HG02938 (cell line): ENCODE measurements around the gene ZNF205.
"Not testable (repeated sequence)": the region's sequence is repeated elsewhere in the genome, so short reads cannot be mapped to it uniquely, and the experiment has no call there.

Source experiments
- ATAC-seq: cut with Tn5 transposase; IDR thresholded peaks from one replicate; pipeline ENCODE4 v1.9.1; 2021; ENCODE audit warnings: mild to moderate bottlenecking, moderate library complexity; ENCODE audit not compliant: unreplicated experiment

Gene ZNF205

GRCh38 chr16:3131755-3132377 lies 19.5 kb downstream of the ZNF205 start:
- no peak for ATAC-seq

DNA sequence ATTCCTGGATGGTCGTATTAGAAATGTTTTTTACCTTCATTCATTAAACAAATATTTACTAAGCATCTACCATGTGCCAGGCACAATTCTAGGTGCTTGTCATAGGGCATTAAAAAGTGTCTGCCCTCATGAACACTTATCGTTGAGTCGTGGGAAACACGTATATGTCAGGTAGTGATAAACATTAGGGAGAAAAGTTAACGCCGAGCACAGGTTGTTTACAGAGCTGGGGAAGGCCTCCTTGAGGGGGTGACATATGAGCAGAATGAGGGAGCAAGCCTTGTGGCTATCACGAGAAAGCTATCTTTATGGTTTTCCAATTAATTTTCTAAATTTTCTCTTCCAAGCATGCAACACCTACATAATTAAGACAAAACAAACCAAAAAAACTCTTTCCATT lies 21.5 kb downstream of the ZNF205 start:
- no peak for ATAC-seq

DNA sequence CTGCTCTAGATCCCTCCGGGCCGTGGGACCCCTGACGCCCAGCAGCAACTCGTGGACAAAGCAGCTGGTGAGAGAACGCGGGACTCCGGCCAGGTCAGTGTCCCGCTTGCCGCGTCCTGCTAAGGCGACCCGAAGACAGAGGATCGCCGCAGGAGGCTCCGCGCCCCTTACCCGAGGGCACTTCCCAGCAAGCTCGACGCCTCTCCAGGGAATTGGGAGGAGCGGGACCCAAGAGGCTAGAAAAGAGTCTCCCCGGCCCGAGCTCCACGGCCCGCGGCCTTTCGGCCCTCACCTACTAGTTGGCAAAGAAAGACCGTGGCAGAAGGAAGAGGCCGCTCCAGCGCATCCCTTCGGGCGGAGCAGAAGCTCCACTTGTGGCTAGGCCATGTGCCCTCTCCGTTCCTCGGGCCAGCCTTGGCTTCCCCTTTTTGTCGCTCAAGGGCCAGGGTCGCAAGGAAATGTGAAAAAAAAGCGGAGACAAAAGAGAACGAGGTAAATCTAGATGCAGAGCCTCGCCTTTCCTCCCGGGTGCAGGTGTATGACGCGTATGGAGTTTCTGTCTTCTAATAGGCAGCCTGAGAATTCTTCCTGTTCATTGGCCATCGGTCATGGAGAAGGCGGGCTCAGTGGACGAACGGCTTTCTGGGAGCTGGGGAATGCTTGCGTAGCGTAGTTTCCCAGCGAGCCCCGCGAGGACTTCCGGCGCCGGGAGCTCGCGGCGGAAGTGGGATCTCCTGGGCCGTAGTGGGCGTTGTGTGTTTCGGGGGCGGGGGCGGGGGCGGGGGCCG lies 22.1 kb downstream of the ZNF205 start, which contains the start of gene ZNF213:
Gene ZNF213 (plus strand): TSS at position 692 of the 788 bp plus-strand sequence. CDS start 2,252 bp downstream, outside the sequence.
- peak; percentile 97 for ATAC-seq

- no peak for ATAC-seq
These were observed 22.8 kb downstream of the ZNF205 start for GRCh38 chr16:3135126-3135715.

GRCh38 chr16:3137267-3137666 lies 24.9 kb downstream of the ZNF205 start:
- no peak for ATAC-seq

DNA sequence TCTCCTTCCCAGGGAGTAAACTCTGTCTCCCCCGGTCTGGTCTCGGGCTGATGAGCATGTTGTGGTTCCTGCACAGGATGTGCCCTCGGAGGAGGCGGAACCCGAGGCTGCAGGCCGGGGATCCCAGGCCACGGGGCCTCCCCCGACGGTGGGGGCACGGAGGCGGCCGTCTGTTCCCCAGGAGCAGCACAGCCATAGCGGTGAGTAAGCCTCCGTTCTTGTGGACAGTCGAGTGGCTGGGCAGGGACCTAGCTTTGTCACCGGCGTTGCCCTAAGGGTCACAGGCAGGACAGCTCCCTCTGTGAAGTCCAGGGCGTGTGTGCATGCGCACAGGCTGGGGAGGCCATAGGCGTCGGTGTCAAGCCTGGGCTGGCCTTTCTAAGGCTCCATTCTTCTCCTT lies 26.0 kb downstream of the ZNF205 start:
- no peak for ATAC-seq

DNA sequence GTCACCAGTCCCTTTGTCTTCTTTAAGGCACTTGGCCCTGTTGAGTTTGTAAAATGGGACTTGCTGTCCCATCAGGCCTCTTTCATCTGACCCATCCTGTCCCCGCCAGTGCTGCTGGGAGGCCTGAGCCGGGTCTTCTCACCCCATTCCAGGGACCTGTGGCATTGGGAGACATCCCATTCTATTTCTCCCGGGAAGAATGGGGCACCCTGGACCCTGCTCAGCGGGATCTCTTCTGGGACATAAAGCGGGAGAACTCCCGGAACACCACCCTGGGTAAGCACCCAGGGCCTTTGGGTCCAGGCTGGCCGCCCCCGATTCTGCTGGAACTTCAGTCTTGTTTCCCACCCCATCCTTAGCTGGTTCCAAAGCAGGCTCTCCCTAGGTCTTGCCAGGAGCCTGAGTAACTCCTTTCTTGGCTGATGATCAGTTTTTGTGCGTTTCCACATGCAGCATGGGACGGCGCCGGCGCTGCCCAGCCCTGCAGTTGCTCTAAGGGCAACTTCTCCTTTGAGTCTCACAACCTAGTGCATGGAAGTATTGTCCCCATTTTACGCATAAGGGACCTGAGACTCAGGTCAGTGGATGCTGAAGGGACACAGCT lies 26.5 kb downstream of the ZNF205 start:
- ATAC-seq, result no peak

GRCh38 chr16:3139561-3139960 lies 27.2 kb downstream of the ZNF205 start:
- ATAC-seq, result not testable (repeated sequence)

DNA sequence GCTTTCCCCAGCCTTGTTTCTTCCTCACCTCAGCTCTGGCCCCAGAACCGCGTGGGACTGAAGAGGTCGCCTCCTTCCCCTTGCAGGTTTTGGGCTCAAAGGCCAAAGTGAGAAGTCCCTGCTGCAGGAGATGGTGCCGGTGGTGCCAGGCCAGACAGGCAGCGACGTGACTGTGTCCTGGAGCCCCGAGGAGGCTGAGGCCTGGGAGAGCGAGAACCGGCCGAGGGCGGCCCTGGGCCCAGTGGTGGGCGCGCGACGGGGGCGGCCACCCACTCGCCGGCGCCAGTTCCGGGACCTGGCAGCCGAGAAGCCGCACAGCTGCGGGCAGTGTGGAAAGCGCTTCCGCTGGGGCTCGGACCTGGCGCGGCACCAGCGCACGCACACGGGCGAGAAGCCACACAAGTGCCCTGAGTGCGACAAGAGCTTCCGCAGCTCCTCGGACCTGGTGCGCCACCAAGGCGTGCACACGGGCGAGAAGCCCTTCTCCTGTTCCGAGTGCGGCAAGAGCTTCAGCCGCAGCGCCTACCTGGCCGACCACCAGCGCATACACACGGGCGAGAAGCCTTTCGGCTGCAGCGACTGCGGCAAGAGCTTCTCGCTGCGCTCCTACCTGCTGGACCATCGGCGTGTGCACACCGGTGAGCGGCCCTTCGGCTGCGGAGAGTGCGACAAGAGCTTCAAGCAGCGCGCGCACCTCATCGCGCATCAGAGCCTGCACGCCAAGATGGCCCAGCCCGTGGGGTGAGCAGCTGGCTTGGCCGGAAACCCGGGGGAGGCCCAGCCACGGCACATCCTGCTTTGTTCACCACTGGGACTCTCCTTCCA lies 28.4 kb downstream of the ZNF205 start:
- ATAC-seq, result no peak

GRCh38 chr16:3141781-3142311 lies 29.5 kb downstream of the ZNF205 start:
- ATAC-seq, result no peak

DNA sequence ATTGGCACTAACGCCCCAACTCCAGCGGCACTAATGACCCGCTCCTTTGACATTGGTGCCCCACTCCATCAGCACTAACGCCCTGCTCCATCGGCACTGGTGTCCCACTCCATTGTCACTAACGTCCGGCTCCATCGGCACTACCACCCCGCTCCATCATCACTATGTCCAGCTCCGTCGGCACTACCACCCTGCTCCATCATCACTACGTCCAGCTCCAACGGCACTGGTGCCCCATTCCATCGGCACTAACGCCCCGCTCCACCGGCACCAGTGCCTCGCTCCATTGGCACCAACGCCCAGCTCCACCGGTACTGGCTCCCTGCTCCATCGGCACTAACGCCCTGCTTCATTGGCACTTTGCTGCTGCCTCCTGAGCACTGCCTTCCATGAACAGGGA lies 29.9 kb downstream of the ZNF205 start:
- no peak for ATAC-seq

DNA sequence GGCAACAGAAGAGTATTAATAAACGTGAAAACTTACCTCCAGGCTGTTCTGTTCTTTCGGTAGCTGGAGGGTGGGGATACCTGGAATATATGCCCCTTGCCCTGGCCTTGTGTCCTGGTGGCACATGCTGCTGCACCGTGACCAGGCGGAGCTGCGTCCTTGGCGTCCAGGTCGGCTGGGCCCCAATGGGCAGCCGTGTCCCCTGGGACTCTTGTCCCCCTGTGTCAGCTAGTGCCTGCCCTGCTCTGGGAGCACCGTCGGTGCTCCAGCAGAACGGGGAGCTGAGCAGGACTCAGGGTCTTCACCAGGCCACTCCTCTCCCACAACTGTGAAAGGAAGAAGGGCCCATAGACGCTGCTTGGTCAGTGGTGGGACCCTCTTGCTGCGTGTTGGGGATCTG lies 30.4 kb downstream of the ZNF205 start:
- no peak for ATAC-seq

GRCh38 chr16:3143189-3143588 lies 30.8 kb downstream of the ZNF205 start:
- no peak for ATAC-seq

- no peak for ATAC-seq
These were observed 31.4 kb downstream of the ZNF205 start for GRCh38 chr16:3143598-3144320.

DNA sequence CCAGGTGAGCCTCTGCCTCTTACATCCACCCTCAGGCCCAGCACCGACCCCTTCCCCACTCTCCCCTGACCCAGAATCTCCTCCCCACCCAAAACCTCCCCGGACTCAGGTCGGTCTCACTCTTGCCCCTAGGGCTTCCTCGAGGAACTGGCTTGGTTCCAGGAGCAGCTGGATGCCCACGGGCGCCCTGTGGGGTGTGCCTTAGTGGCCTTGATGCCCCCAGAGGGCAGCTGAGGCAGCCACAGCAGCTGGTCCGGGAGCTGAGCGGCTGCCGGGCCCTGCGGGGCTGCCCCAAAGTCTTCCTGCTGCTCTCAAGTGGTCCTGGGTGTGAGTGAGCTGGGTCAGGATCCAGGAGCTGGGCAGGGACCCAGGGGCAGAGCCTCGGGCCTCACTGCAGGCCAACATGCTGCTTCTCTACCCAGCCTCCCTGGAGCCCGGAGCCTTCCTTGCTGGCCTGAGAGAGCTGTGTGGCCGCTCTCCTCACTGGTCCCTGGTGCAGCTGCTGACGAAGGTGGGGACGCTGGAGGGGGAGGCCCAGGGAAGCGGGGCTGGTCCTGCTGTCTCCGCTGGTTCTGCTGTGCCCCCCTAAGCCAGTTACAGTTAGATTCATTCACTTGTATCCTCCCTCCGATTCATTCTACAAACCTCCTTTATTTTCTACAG lies 32.1 kb downstream of the ZNF205 start:
- ATAC-seq, result no peak

- ATAC-seq, result no peak
These were observed 32.8 kb downstream of the ZNF205 start for GRCh38 chr16:3145151-3145550.

DNA sequence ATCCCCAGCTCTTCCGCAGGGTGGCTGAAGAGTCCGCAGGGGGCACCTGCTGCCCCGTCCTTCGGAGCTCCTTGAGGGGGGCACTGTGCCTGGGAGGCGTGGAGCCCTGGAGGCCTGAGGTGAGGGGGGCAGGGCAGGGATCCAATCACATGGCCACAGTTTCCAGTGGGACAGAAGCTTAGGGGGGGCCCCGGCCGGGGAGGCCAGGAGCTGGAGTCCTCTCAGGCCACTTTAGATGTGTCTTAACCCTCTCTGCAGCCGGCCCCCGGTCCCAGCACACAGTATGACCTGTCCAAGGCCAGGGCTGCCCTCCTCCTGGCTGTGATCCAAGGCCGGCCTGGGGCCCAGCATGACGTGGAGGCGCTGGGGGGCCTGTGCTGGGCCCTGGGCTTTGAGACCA lies 33.3 kb downstream of the ZNF205 start:
- ATAC-seq, result no peak

DNA sequence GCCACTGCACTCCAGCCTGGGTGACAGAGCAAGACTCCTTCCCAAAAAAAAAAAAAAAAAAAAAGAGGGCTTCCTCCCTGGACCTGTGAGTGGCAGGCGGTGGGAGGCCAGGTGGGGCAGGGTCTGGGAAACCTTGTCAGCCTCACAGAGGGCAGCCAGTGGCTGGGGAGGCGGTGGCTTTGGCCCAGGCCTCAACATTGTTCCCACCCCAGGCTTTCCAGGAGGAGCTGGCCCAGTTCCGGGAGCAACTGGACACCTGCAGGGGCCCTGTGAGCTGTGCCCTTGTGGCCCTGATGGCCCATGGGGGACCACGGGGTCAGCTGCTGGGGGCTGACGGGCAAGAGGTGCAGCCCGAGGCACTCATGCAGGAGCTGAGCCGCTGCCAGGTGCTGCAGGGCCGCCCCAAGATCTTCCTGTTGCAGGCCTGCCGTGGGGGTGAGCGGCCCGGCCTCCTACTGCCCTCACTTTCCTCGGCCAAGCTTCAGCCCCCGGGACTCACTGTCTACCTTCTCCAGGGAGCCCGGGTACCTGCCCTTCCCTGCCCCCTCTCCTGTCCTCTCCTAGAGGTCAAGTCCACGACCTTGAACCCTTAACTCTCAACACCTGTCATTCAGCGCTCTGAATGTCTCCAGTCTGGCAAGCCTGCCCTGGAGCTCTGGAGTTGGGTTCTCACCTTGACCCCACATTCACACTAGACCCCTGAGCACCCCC lies 34.8 kb downstream of the ZNF205 start:
- no peak for ATAC-seq

DNA sequence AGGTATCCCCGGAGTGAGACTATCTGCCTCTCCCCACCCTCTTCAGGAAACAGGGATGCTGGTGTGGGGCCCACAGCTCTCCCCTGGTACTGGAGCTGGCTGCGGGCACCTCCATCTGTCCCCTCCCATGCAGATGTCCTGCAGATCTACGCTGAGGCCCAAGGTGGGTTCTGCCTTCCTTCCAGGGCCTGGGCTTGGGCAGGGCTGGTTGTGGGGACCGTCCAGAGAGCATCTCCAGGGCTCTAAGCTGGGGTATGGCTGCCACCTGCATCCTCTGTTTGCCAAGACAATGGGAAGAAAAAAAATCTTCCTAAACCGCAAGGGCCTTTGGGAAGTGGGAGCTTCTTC lies 35.3 kb downstream of the ZNF205 start:
- no peak for ATAC-seq
